ENCODE measurements around the gene BTRC.

The BTRC gene

GRCh38 chr10:101441541-101442455 is 87.8 kb downstream of the BTRC start:
- H3K36me3 ChIP-seq (ENCODE audit: control insufficient read depth in 2 of 2, insufficient read depth in 2 of 2, low read length in 2 of 2), result no peaks in the 10 kb centered on the region
- H3K9me3 ChIP-seq (ENCODE audit: control insufficient read depth in 2 of 2, low read length in 2 of 2), result no peaks in the 10 kb centered on the region
- no peak overlapping the region for H3K9ac ChIP-seq (ENCODE audit: low read depth in 1 of 2, low read length in 2 of 2)
- H3K4me1 ChIP-seq (ENCODE audit: control insufficient read depth in 2 of 2, insufficient read depth in 2 of 2, low read length in 2 of 2), result no peaks in the 10 kb centered on the region
- no peaks in the 10 kb centered on the region for H3K27me3 ChIP-seq (ENCODE audit: control insufficient read depth in 2 of 2, insufficient read depth in 2 of 2, low read length in 2 of 2)
- no peak overlapping the region for H3K27ac ChIP-seq (ENCODE audit: low read depth in 2 of 2, low read length in 2 of 2)
- H3K4me3 ChIP-seq (ENCODE audit: low read length in 2 of 2), result no peak overlapping the region

- no peaks in the 10 kb centered on the region for H3K27me3 ChIP-seq (ENCODE audit: control insufficient read depth in 2 of 2, insufficient read depth in 2 of 2, low read length in 2 of 2)
- H3K9ac ChIP-seq (ENCODE audit: low read depth in 1 of 2, low read length in 2 of 2), result no peak overlapping the region
- H3K4me1 ChIP-seq (ENCODE audit: control insufficient read depth in 2 of 2, insufficient read depth in 2 of 2, low read length in 2 of 2), result no peaks in the 10 kb centered on the region
- H3K27ac ChIP-seq (ENCODE audit: low read depth in 2 of 2, low read length in 2 of 2), result no peak overlapping the region
- H3K36me3 ChIP-seq (ENCODE audit: control insufficient read depth in 2 of 2, insufficient read depth in 2 of 2, low read length in 2 of 2), result no peaks in the 10 kb centered on the region
- H3K9me3 ChIP-seq (ENCODE audit: control insufficient read depth in 2 of 2, low read length in 2 of 2), result no peaks in the 10 kb centered on the region
- no peak overlapping the region for H3K4me3 ChIP-seq (ENCODE audit: low read length in 2 of 2)
Measured at GRCh38 chr10:101442456-101442800, 88.5 kb downstream of the BTRC start.

- Histone ChIP-seq H3K27me3 (ENCODE audit: control insufficient read depth in 2 of 2, insufficient read depth in 2 of 2, low read length in 2 of 2) (no peaks in the 10 kb centered on the region), H3K4me3 (ENCODE audit: low read length in 2 of 2) (no peak overlapping the region), H3K27ac (ENCODE audit: low read depth in 2 of 2, low read length in 2 of 2) (no peak overlapping the region), H3K36me3 (ENCODE audit: control insufficient read depth in 2 of 2, insufficient read depth in 2 of 2, low read length in 2 of 2) (no peaks in the 10 kb centered on the region), H3K4me1 (ENCODE audit: control insufficient read depth in 2 of 2, insufficient read depth in 2 of 2, low read length in 2 of 2) (no peaks in the 10 kb centered on the region), H3K9me3 (ENCODE audit: control insufficient read depth in 2 of 2, low read length in 2 of 2) (no peaks in the 10 kb centered on the region), H3K9ac (ENCODE audit: low read depth in 1 of 2, low read length in 2 of 2) (no peak overlapping the region)
Measured at GRCh38 chr10:101444058-101444898, 90.3 kb downstream of the BTRC start.

GRCh38 chr10:101446071-101446470 is 92.1 kb downstream of the BTRC start:
- no peaks in the 10 kb centered on the region for H3K36me3 ChIP-seq (ENCODE audit: control insufficient read depth in 2 of 2, insufficient read depth in 2 of 2, low read length in 2 of 2)
- H3K4me1 ChIP-seq (ENCODE audit: control insufficient read depth in 2 of 2, insufficient read depth in 2 of 2, low read length in 2 of 2), result no peaks in the 10 kb centered on the region
- no peaks in the 10 kb centered on the region for H3K27me3 ChIP-seq (ENCODE audit: control insufficient read depth in 2 of 2, insufficient read depth in 2 of 2, low read length in 2 of 2)
- H3K27ac ChIP-seq (ENCODE audit: low read depth in 2 of 2, low read length in 2 of 2), result no peak overlapping the region
- no peaks in the 10 kb centered on the region for H3K9me3 ChIP-seq (ENCODE audit: control insufficient read depth in 2 of 2, low read length in 2 of 2)
- no peak overlapping the region for H3K4me3 ChIP-seq (ENCODE audit: low read length in 2 of 2)
- no peak overlapping the region for H3K9ac ChIP-seq (ENCODE audit: low read depth in 1 of 2, low read length in 2 of 2)

- Histone ChIP-seq H3K36me3 (ENCODE audit: control insufficient read depth in 2 of 2, insufficient read depth in 2 of 2, low read length in 2 of 2) (no peaks in the 10 kb centered on the region), H3K27me3 (ENCODE audit: control insufficient read depth in 2 of 2, insufficient read depth in 2 of 2, low read length in 2 of 2) (no peaks in the 10 kb centered on the region), H3K9ac (ENCODE audit: low read depth in 1 of 2, low read length in 2 of 2) (no peak overlapping the region), H3K9me3 (ENCODE audit: control insufficient read depth in 2 of 2, low read length in 2 of 2) (no peaks in the 10 kb centered on the region), H3K27ac (ENCODE audit: low read depth in 2 of 2, low read length in 2 of 2) (no peak overlapping the region), H3K4me1 (ENCODE audit: control insufficient read depth in 2 of 2, insufficient read depth in 2 of 2, low read length in 2 of 2) (no peaks in the 10 kb centered on the region), H3K4me3 (ENCODE audit: low read length in 2 of 2) (no peak overlapping the region)
Measured at GRCh38 chr10:101446947-101447346, 93.0 kb downstream of the BTRC start.

- Histone ChIP-seq H3K36me3 (ENCODE audit: control insufficient read depth in 2 of 2, insufficient read depth in 2 of 2, low read length in 2 of 2) (no peaks in the 10 kb centered on the region), H3K9ac (ENCODE audit: low read depth in 1 of 2, low read length in 2 of 2) (no peak overlapping the region), H3K27me3 (ENCODE audit: control insufficient read depth in 2 of 2, insufficient read depth in 2 of 2, low read length in 2 of 2) (no peaks in the 10 kb centered on the region), H3K4me3 (ENCODE audit: low read length in 2 of 2) (no peak overlapping the region), H3K9me3 (ENCODE audit: control insufficient read depth in 2 of 2, low read length in 2 of 2) (no peaks in the 10 kb centered on the region), H3K4me1 (ENCODE audit: control insufficient read depth in 2 of 2, insufficient read depth in 2 of 2, low read length in 2 of 2) (no peaks in the 10 kb centered on the region), H3K27ac (ENCODE audit: low read depth in 2 of 2, low read length in 2 of 2) (no peak overlapping the region)
Measured at GRCh38 chr10:101447477-101447876, 93.5 kb downstream of the BTRC start.

- H3K36me3 ChIP-seq (ENCODE audit: control insufficient read depth in 2 of 2, insufficient read depth in 2 of 2, low read length in 2 of 2), result no peaks in the 10 kb centered on the region
- no peak overlapping the region for H3K9ac ChIP-seq (ENCODE audit: low read depth in 1 of 2, low read length in 2 of 2)
- no peaks in the 10 kb centered on the region for H3K4me1 ChIP-seq (ENCODE audit: control insufficient read depth in 2 of 2, insufficient read depth in 2 of 2, low read length in 2 of 2)
- H3K27me3 ChIP-seq (ENCODE audit: control insufficient read depth in 2 of 2, insufficient read depth in 2 of 2, low read length in 2 of 2), result no peaks in the 10 kb centered on the region
- no peaks in the 10 kb centered on the region for H3K9me3 ChIP-seq (ENCODE audit: control insufficient read depth in 2 of 2, low read length in 2 of 2)
- no peak overlapping the region for H3K4me3 ChIP-seq (ENCODE audit: low read length in 2 of 2)
- no peak overlapping the region for H3K27ac ChIP-seq (ENCODE audit: low read depth in 2 of 2, low read length in 2 of 2)
Measured at GRCh38 chr10:101450277-101451080, 96.5 kb downstream of the BTRC start.

- no peaks in the 10 kb centered on the region for H3K36me3 ChIP-seq (ENCODE audit: control insufficient read depth in 2 of 2, insufficient read depth in 2 of 2, low read length in 2 of 2)
- H3K27me3 ChIP-seq (ENCODE audit: control insufficient read depth in 2 of 2, insufficient read depth in 2 of 2, low read length in 2 of 2), result no peaks in the 10 kb centered on the region
- H3K4me1 ChIP-seq (ENCODE audit: control insufficient read depth in 2 of 2, insufficient read depth in 2 of 2, low read length in 2 of 2), result no peaks in the 10 kb centered on the region
- no peak overlapping the region for H3K9ac ChIP-seq (ENCODE audit: low read depth in 1 of 2, low read length in 2 of 2)
- no peaks in the 10 kb centered on the region for H3K9me3 ChIP-seq (ENCODE audit: control insufficient read depth in 2 of 2, low read length in 2 of 2)
- H3K27ac ChIP-seq (ENCODE audit: low read depth in 2 of 2, low read length in 2 of 2), result no peak overlapping the region
- H3K4me3 ChIP-seq (ENCODE audit: low read length in 2 of 2), result no peak overlapping the region
Measured at GRCh38 chr10:101451261-101451660, 97.3 kb downstream of the BTRC start.

- Histone ChIP-seq H3K4me3 (ENCODE audit: low read length in 2 of 2) (no peak overlapping the region), H3K9me3 (ENCODE audit: control insufficient read depth in 2 of 2, low read length in 2 of 2) (no peaks in the 10 kb centered on the region), H3K4me1 (ENCODE audit: control insufficient read depth in 2 of 2, insufficient read depth in 2 of 2, low read length in 2 of 2) (no peaks in the 10 kb centered on the region), H3K27ac (ENCODE audit: low read depth in 2 of 2, low read length in 2 of 2) (no peak overlapping the region), H3K27me3 (ENCODE audit: control insufficient read depth in 2 of 2, insufficient read depth in 2 of 2, low read length in 2 of 2) (no peaks in the 10 kb centered on the region), H3K9ac (ENCODE audit: low read depth in 1 of 2, low read length in 2 of 2) (no peak overlapping the region), H3K36me3 (ENCODE audit: control insufficient read depth in 2 of 2, insufficient read depth in 2 of 2, low read length in 2 of 2) (no peaks in the 10 kb centered on the region)
Measured at GRCh38 chr10:101451667-101452069, 97.7 kb downstream of the BTRC start.

- Histone ChIP-seq H3K4me1 (ENCODE audit: control insufficient read depth in 2 of 2, insufficient read depth in 2 of 2, low read length in 2 of 2) (no peaks in the 10 kb centered on the region), H3K9me3 (ENCODE audit: control insufficient read depth in 2 of 2, low read length in 2 of 2) (no peaks in the 10 kb centered on the region), H3K36me3 (ENCODE audit: control insufficient read depth in 2 of 2, insufficient read depth in 2 of 2, low read length in 2 of 2) (no peaks in the 10 kb centered on the region), H3K4me3 (ENCODE audit: low read length in 2 of 2) (no peak overlapping the region), H3K9ac (ENCODE audit: low read depth in 1 of 2, low read length in 2 of 2) (no peak overlapping the region), H3K27me3 (ENCODE audit: control insufficient read depth in 2 of 2, insufficient read depth in 2 of 2, low read length in 2 of 2) (no peaks in the 10 kb centered on the region), H3K27ac (ENCODE audit: low read depth in 2 of 2, low read length in 2 of 2) (no peak overlapping the region)
Measured at GRCh38 chr10:101452176-101452575, 98.2 kb downstream of the BTRC start.

Data from mucosa of rectum (tissue), 2 donors.